ENCODE data around the gene SLC38A9. TPM values are rescaled to one million over a fixed set of nuclear protein-coding genes. Genes with fewer than 3 reads are reported as not detected.

The SLC38A9 gene
- total and polyA plus RNA-seq, 2 of the 8 experiments (the other 6 are each of a cell fraction or from before 2014, with no cell fraction given): 29.2 to 43.7 TPM

GRCh38 chr5:55675119-55675518, 37.0 kb downstream of the SLC38A9 start:
- Histone ChIP-seq H3K4me2 (ENCODE audit: insufficient read depth in 1 of 2, low read depth in 2 of 2, low read length in 2 of 2) (no peak overlapping the region), H3K79me2 (ENCODE audit: control insufficient read depth in 1 of 2, insufficient read depth in 2 of 2, low read length in 2 of 2) (no peaks in the 10 kb centered on the region), H4K8ac (ENCODE audit: extremely low read depth, insufficient read depth, low read length) (no peak overlapping the region), H3K4me3 (ENCODE audit: extremely low read depth in 1 of 4, insufficient read depth in 2 of 4, low read depth in 3 of 4, low read length in 4 of 4) (no peak overlapping the region), H4K91ac (replicated peaks; ENCODE audit: insufficient read length, low read length) (no peak overlapping the region), H2BK15ac (ENCODE audit: low read length) (no peak overlapping the region), H2BK5ac (ENCODE audit: low read depth, low read length) (no peak overlapping the region), H3K14ac (ENCODE audit: insufficient read length) (no peak overlapping the region), H4K20me1 (replicated peaks in 1 of 2; ENCODE audit: control insufficient read depth in 1 of 2, insufficient read depth in 2 of 2, low read length in 2 of 2) (no peaks in the 10 kb centered on the region), H3K27me3 (replicated peaks in 1 of 4; ENCODE audit: control insufficient read depth in 3 of 4, extremely low read depth in 1 of 4, insufficient read depth in 3 of 4, low read length in 3 of 4) (no peaks in the 10 kb centered on the region), H3K79me1 (ENCODE audit: low read depth, low read length) (no peaks in the 10 kb centered on the region; the same call in 1 of the 2 replicates), H2BK12ac (ENCODE audit: low read depth, low read length) (no peak overlapping the region), H3K9me3 (ENCODE audit: insufficient read depth in 2 of 2, low read depth in 1 of 2, low read length in 1 of 2) (no peaks in the 10 kb centered on the region), H3K4ac (replicated peaks; ENCODE audit: insufficient read length, low read depth, low read length) (no peak overlapping the region), H4K5ac (ENCODE audit: insufficient read length, low read depth, low read length) (no peak overlapping the region), H3K36me3 (ENCODE audit: control insufficient read depth in 2 of 4, insufficient read depth in 4 of 4, low read length in 3 of 4) (peaks cover 0 to 11% (median 0%) of the 10 kb centered on the region in 4 experiments; a peak in 2 of 8 replicates), H2BK20ac (ENCODE audit: low read length) (no peak overlapping the region), H3K56ac (replicated peaks; ENCODE audit: insufficient read length, low read depth, low read length) (no peak overlapping the region), H2AFZ (ENCODE audit: low read length) (no peak overlapping the region), H3K23me2 (ENCODE audit: low read depth, low read length) (no peaks in the 10 kb centered on the region), H3K9ac (replicated peaks in 1 of 4; ENCODE audit: extremely low read depth in 1 of 4, low read depth in 3 of 4, low read length in 3 of 4) (no peak overlapping the region), H3K4me1 (replicated peaks in 1 of 4; ENCODE audit: control insufficient read depth in 3 of 4, insufficient read depth in 4 of 4, low read length in 3 of 4) (no peaks in the 10 kb centered on the region), H3K23ac (ENCODE audit: insufficient read length) (no peak overlapping the region), H3K27ac (ENCODE audit: low read depth, low read length) (no peak overlapping the region), H3K18ac (ENCODE audit: extremely low read depth, low read length) (no peak overlapping the region), H2AK5ac (ENCODE audit: low read depth, low read length) (no peak overlapping the region), H2BK120ac (replicated peaks; ENCODE audit: low read depth, low read length) (no peak overlapping the region)
- FAIRE-seq (no peak), DNase-seq (ENCODE audit: low read depth in 1 of 2, low spot score in 2 of 2) (no peak)
- ChIA-PET CTCF (ENCODE audit: partially characterized antibody) (interaction anchor here (0.7 kb wide), 1 partner anchor 19 kb away, joined by 3 read pairs; no protein-coding TSS in a partner anchor), POLR2A (ENCODE audit: partially characterized antibody) (no interaction called here)
- 100% methylated on average over 1 of the region's 1 CpG; no CpG with 5 or more reads in 1 of the 2 experiments for WGBS, 2 experiments (ENCODE audit: extremely low coverage in 1 of 2, insufficient coverage in 1 of 2, insufficient read length in 1 of 2, insufficient replicate concordance in 2 of 2, low coverage in 1 of 2, low lambda C conversion rate in 2 of 2, missing lambda C conversion rate in 1 of 2)
- TF ChIP-seq E2F6 (IDR thresholded peaks at IDR 0.05) (no peak), POLR2A (IDR thresholded peaks at IDR 0.05; ENCODE audit: control extremely low read depth in 1 of 2, low read depth in 2 of 2, low read length in 2 of 2) (no peak), KDM4A (IDR thresholded peaks at IDR 0.05; ENCODE audit: low read depth, low read length, severe bottlenecking) (no peak), ASH2L (IDR thresholded peaks at IDR 0.05; ENCODE audit: low read length) (no peak)

All from H1 (cell line).